H9 (cell line): ENCODE data around the gene DAPP1. TPM values are rescaled to one million over a fixed set of nuclear protein-coding genes. Genes with fewer than 3 reads are reported as not detected.

Experiments
- DNase-seq: peaks from one replicate; pipeline ENCODE4 v3.0.0-alpha.2; 2017
- H2AFZ ChIP-seq: one replicate; pipeline ENCODE4 v1.6.1; 2013; ENCODE audit warnings: mild to moderate bottlenecking, low read length, control low read depth, moderate library complexity
- H2AK5ac ChIP-seq: 2 replicates; pipeline ENCODE4 v1.6.1; 2013; ENCODE audit warnings: low read length, control low read depth, mixed read lengths; ENCODE audit not compliant: insufficient read length
- H2BK120ac ChIP-seq: one replicate; pipeline ENCODE4 v1.6.1; 2013; ENCODE audit warnings: low read depth, mild to moderate bottlenecking, low read length, control low read depth, inconsistent platforms; ENCODE audit not compliant: poor library complexity, severe bottlenecking
- H2BK12ac ChIP-seq: 2 replicates; pipeline ENCODE4 v1.6.1; 2013; ENCODE audit warnings: low read length, control low read depth, mixed read lengths, low read depth; ENCODE audit not compliant: insufficient read length
- H2BK15ac ChIP-seq: 2 replicates; pipeline ENCODE4 v1.6.1; 2013; ENCODE audit warnings: low read depth, low read length, control low read depth
- H2BK20ac ChIP-seq: one replicate; pipeline ENCODE4 v1.6.1; 2013; ENCODE audit warnings: low read depth, mild to moderate bottlenecking, low read length, control low read depth, inconsistent platforms; ENCODE audit not compliant: poor library complexity, severe bottlenecking
- H2BK5ac ChIP-seq: 2 replicates; pipeline ENCODE4 v1.6.1; 2013; ENCODE audit warnings: low read length, control low read depth, mixed read lengths; ENCODE audit not compliant: insufficient read length
- H3K14ac ChIP-seq: 2 replicates; pipeline ENCODE4 v1.6.1; 2013; ENCODE audit warnings: low read length, control low read depth; ENCODE audit not compliant: insufficient read depth
- H3K18ac ChIP-seq: 2 replicates; pipeline ENCODE4 v1.6.1; 2013; ENCODE audit warnings: low read depth, mild to moderate bottlenecking, mixed read lengths, low read length, control low read depth; ENCODE audit not compliant: insufficient read length
- H3K23ac ChIP-seq: 2 replicates; pipeline ENCODE4 v1.6.1; 2013; ENCODE audit warnings: low read length, control low read depth, mixed read lengths, low read depth; ENCODE audit not compliant: insufficient read length
- H3K23me2 ChIP-seq: 2 replicates; pipeline ENCODE4 v1.6.1; 2013; ENCODE audit warnings: low read depth, mild to moderate bottlenecking, mixed read lengths, low read length, control low read depth; ENCODE audit not compliant: insufficient read length, poor library complexity, severe bottlenecking
- H3K27ac ChIP-seq: 2 replicates; pipeline ENCODE4 v1.5.1; 2013; ENCODE audit warnings: low read length, control low read depth, mixed read lengths, low read depth; ENCODE audit not compliant: insufficient read length
- H3K27me3 ChIP-seq: 2 replicates; pipeline ENCODE4 v1.6.1; 2013; ENCODE audit warnings: low read length, control low read depth, inconsistent platforms; ENCODE audit not compliant: insufficient read depth
- H3K4ac ChIP-seq: 2 replicates; pipeline ENCODE4 v1.6.1; 2013; ENCODE audit warnings: low read depth, mild to moderate bottlenecking, control low read depth, inconsistent platforms, low read length, moderate library complexity
- H3K4me1 ChIP-seq: 2 replicates; pipeline ENCODE4 v1.6.1; 2013; ENCODE audit warnings: low read length, control low read depth, inconsistent platforms; ENCODE audit not compliant: insufficient read depth
- H3K4me2 ChIP-seq: 2 replicates; pipeline ENCODE4 v1.6.1; 2013; ENCODE audit warnings: low read length, control low read depth, mixed read lengths; ENCODE audit not compliant: insufficient read length, insufficient read depth
- H3K56ac ChIP-seq: 2 replicates; pipeline ENCODE4 v1.6.1; 2013; ENCODE audit warnings: low read depth, mild to moderate bottlenecking, mixed read lengths, low read length, control low read depth; ENCODE audit not compliant: insufficient read length
- H3K79me1 ChIP-seq: 2 replicates; pipeline ENCODE4 v1.6.1; 2013; ENCODE audit warnings: low read depth, mild to moderate bottlenecking, moderate library complexity, low read length, control low read depth, inconsistent platforms; ENCODE audit not compliant: insufficient read depth, poor library complexity, severe bottlenecking
- H3K79me2 ChIP-seq: 2 replicates; pipeline ENCODE4 v1.6.1; 2013; ENCODE audit warnings: low read length, control low read depth, inconsistent platforms; ENCODE audit not compliant: insufficient read depth
- H3K9ac ChIP-seq: 2 replicates; pipeline ENCODE4 v1.6.1; 2013; ENCODE audit warnings: low read length, control low read depth, mixed read lengths; ENCODE audit not compliant: insufficient read length; ENCODE audit errors: extremely low read depth
- H3K9me3 ChIP-seq: one replicate; pipeline ENCODE4 v1.6.1; 2013; ENCODE audit warnings: low read depth, low read length, inconsistent platforms; ENCODE audit not compliant: control insufficient read depth
- H3T11ph ChIP-seq: one replicate; pipeline ENCODE4 v1.6.1; 2013; ENCODE audit warnings: mild to moderate bottlenecking, low read length, control low read depth, inconsistent platforms
- H4K20me1 ChIP-seq: one replicate; pipeline ENCODE4 v1.6.1; 2013; ENCODE audit not compliant: control insufficient read depth, insufficient read length, insufficient read depth
- H4K5ac ChIP-seq: 2 replicates; pipeline ENCODE4 v1.6.1; 2013; ENCODE audit warnings: low read depth, mild to moderate bottlenecking, mixed read lengths, low read length, control low read depth; ENCODE audit not compliant: insufficient read length
- H4K8ac ChIP-seq: replicated peaks from 2 replicates; pipeline ENCODE4 v1.6.1; 2013; ENCODE audit warnings: low read length, control low read depth, mixed read lengths, low read depth; ENCODE audit not compliant: insufficient read length
- H4K91ac ChIP-seq: 2 replicates; pipeline ENCODE4 v1.6.1; 2013; ENCODE audit warnings: low read depth, mild to moderate bottlenecking, moderate library complexity, mixed read lengths, low read length, control low read depth; ENCODE audit not compliant: insufficient read length
- H3K27ac Mint-ChIP-seq, 3 experiments: 2 replicates in 2 of 3; 3 replicates in 1 of 3; pipeline ENCODE4 v1.8.0; 2020 to 2021; ENCODE audit warnings: mixed read lengths in 3 of 3, mild to moderate bottlenecking in 1 of 3, moderate library complexity in 1 of 3
- H3K27me3 Mint-ChIP-seq: 2 replicates; pipeline ENCODE4 v1.8.0; 2021; ENCODE audit warnings: low read depth, mild to moderate bottlenecking, moderate library complexity, mixed read lengths
- H3K36me3 Mint-ChIP-seq, 3 experiments: 2 replicates in 2 of 3; 3 replicates in 1 of 3; pipeline ENCODE4 v1.8.0; 2020 to 2021; ENCODE audit warnings: low read depth in 3 of 3, mixed read lengths in 3 of 3; ENCODE audit not compliant: insufficient read depth in 1 of 3
- H3K4me1 Mint-ChIP-seq, 2 experiments: 2 replicates each; pipeline ENCODE4 v1.8.0; 2020; ENCODE audit warnings: mixed read lengths in 2 of 2
- H3K4me3 Mint-ChIP-seq, 2 experiments: 2 replicates in 1 of 2; 3 replicates in 1 of 2; pipeline ENCODE4 v1.8.0; 2020 to 2021; ENCODE audit warnings: mild to moderate bottlenecking in 2 of 2, mixed read lengths in 2 of 2, moderate library complexity in 1 of 2
- H3K9me3 Mint-ChIP-seq, 2 experiments: 2 replicates in 1 of 2; 3 replicates in 1 of 2; pipeline ENCODE4 v1.8.0; 2020; ENCODE audit warnings: mild to moderate bottlenecking in 2 of 2, mixed read lengths in 2 of 2, moderate library complexity in 1 of 2
- CTCF ChIP-seq: fragments of 200-600 bp; sonication (generic); conservative IDR thresholded peaks from 3 replicates; pipeline ENCODE4 v1.8.0; 2021; ENCODE audit warnings: antibody characterized with exemption, mild to moderate bottlenecking
- WGBS: extraction: QIAGEN DNeasy Blood & Tissue Kit; methylation state at CpG from one replicate; pipeline ENCODE4 v1.1.7; 2013; ENCODE audit warnings: missing lambda C conversion rate, low lambda C conversion rate, mixed read lengths; ENCODE audit not compliant: insufficient read length; ENCODE audit errors: extremely low coverage; 5-methylcytosine and 5-hydroxymethylcytosine counted together
- total RNA-seq: library from RNA; stranded (reverse); gene quantifications from 2 replicates; pipeline ENCODE4 v1.2.1, GENCODE V29; 2021

The DAPP1 gene
- total RNA-seq, 1 experiment from 2014 or later = not detected

GRCh38 chr4:99894161-99894997 is 77.8 kb downstream of the DAPP1 start, which contains the start of gene LAMTOR3:
TSS of gene LAMTOR3 (minus strand) at chr4:99894427. CDS start at chr4:99893963, 464 bp downstream.
- H3K18ac ChIP-seq = peak within 1 kb of the TSS; percentile 57
- no peak within 1 kb of the TSS for H3K56ac ChIP-seq
- H4K20me1 ChIP-seq = no peaks in the 10 kb centered on the region
- Mint-ChIP-seq H3K27ac (peak within 1 kb of the TSS; percentile 93 to 97 (median 96)), H3K4me3 (peak within 1 kb of the TSS; percentile 97 to 98), H3K9me3 (no peaks in the 10 kb centered on the region), H3K36me3 (peaks cover 0 to 1% (median 0%) of the 10 kb centered on the region in 3 experiments; a peak in 1 of 7 replicates), H3K4me1 (peaks cover 8% of the 10 kb centered on the region in 2 experiments), H3K27me3 (no peaks in the 10 kb centered on the region)
- H3K79me2 ChIP-seq = 0 out of 2 replicates have a peak, but pooled peaks cover 1% of the 10 kb centered on the region
- H2BK20ac ChIP-seq = no peak within 1 kb of the TSS
- no peak for TF ChIP-seq CTCF
- no peaks in the 10 kb centered on the region for H3K4me1 ChIP-seq
- peaks cover 12% of the 10 kb centered on the region for H3K23me2 ChIP-seq
- peak; percentile 93 for DNase-seq
- H3K27ac ChIP-seq = peak within 1 kb of the TSS; percentile 71
- H3K14ac ChIP-seq = 0 out of 2 replicates have a peak within 1 kb of the TSS, but pooled peaks have one; percentile 58
- H3K27me3 ChIP-seq = no peaks in the 10 kb centered on the region
- no peak within 1 kb of the TSS for H2BK12ac ChIP-seq
- H4K5ac ChIP-seq = no peak within 1 kb of the TSS
- peak within 1 kb of the TSS; percentile 87 for H2AFZ ChIP-seq
- no peak within 1 kb of the TSS for H3K23ac ChIP-seq
- H2BK120ac ChIP-seq = no peak within 1 kb of the TSS
- no peak within 1 kb of the TSS for H3T11ph ChIP-seq
- no peak within 1 kb of the TSS for H4K8ac ChIP-seq
- peak within 1 kb of the TSS; percentile 76 for H3K4me2 ChIP-seq
- no peak within 1 kb of the TSS for H2AK5ac ChIP-seq
- no peaks in the 10 kb centered on the region for H3K9me3 ChIP-seq
- no peak within 1 kb of the TSS for H4K91ac ChIP-seq
- no peak within 1 kb of the TSS for H2BK5ac ChIP-seq
- H2BK15ac ChIP-seq = no peak within 1 kb of the TSS
- H3K9ac ChIP-seq = peak within 1 kb of the TSS; percentile 77
- H3K79me1 ChIP-seq = no peaks in the 10 kb centered on the region
- H3K4ac ChIP-seq = no peak within 1 kb of the TSS
- WGBS = no CpG with 5 or more reads among the region's 40 CpGs
